ENCODE results near the gene RBMS1.
A peak's percentile ranks its signal among the peaks of the same experiment; 100 is the strongest.
"Not testable (repeated sequence)": the region's sequence is repeated elsewhere in the genome, so short reads cannot be mapped to it uniquely, and the experiment has no call there.

RBMS1 gene

DNA sequence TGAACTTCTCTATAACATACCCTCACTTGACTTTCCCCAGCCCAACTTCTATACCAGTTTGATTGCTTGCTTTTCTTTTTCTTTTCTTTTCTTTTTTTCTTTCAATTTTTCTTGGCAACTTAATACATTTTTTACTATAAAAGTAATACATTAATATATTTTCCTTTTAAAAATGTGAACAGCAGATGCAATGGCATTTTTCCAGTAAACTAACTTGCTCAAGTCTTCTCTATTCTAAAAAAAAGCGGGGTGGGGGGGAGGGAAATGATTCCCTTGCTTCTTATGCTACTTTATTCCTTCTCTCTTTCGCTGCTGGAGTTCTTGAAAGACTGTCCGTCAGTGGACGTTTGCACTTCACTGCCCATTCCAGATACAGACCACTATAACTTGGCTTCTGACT is 70.5 kb downstream of the RBMS1 start:
- DNase-seq: no peak
- in situ Hi-C loops (cut with HindIII; ENCODE audit: low pct_ligation_motif_present, low pct_unique_long_range_greater_than_20kb, low sequenced_read_pairs): no loop called here

DNA sequence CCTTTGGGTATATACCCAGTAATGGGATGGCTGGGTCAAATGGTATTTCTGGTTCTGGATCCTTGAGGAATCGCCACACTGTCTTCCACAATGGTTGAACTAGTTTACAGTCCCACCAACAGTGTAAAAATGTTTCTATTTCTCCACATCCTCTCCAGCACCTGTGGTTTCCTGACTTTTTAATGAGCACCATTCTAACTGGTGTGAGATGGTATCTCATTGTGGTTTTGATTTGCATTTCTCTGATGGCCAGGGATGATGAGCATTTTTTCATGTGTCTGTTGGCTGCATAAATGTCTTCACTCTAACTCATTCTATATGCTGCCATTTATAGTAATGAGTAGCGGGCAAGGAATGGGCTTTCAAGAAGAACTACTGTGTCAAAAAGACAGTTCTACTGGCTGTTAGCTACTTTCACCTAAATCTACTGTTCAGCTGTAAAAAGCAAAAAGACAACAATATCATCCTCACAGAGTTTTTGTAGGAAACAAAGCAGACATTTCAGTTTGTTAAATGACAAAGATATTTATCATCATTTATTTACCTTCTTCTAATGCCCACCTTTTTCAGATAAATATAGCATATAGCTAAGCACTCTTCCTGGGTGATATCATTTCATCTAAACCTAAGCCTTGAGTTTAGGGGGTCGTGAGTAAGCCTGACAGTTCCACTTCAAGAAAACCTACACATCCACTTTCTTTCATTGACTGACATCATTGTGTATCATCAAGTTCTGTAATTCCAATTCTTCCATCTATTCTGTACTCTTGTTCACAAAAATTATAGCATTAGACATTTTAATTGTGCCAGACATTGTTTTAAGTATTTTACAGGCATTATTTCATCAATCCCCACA is 71.7 kb downstream of the RBMS1 start:
- in situ Hi-C loops (cut with HindIII; ENCODE audit: low pct_ligation_motif_present, low pct_unique_long_range_greater_than_20kb, low sequenced_read_pairs); DNase-seq: not testable (repeated sequence)

DNA sequence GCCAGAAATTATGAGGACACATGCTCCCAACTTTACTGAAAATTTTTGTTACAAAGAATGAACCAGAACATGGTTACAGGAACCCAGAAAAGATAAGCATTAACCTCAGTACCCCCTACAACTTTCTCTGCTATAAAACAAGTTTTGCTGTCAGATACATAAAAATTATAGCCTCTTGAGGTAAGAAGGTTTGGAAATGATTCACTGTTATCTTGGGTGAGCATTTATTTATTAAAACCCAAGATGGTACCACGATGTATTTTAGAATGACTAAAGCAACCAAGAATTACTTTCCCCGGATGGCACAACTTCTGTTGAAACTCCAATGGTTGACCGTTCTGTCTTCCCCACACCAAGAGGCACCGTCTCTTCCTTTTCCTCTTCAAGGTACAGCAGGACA is 72.9 kb downstream of the RBMS1 start:
- DNase-seq: no peak
- in situ Hi-C loops (cut with HindIII; ENCODE audit: low pct_ligation_motif_present, low pct_unique_long_range_greater_than_20kb, low sequenced_read_pairs): no loop called here

DNA sequence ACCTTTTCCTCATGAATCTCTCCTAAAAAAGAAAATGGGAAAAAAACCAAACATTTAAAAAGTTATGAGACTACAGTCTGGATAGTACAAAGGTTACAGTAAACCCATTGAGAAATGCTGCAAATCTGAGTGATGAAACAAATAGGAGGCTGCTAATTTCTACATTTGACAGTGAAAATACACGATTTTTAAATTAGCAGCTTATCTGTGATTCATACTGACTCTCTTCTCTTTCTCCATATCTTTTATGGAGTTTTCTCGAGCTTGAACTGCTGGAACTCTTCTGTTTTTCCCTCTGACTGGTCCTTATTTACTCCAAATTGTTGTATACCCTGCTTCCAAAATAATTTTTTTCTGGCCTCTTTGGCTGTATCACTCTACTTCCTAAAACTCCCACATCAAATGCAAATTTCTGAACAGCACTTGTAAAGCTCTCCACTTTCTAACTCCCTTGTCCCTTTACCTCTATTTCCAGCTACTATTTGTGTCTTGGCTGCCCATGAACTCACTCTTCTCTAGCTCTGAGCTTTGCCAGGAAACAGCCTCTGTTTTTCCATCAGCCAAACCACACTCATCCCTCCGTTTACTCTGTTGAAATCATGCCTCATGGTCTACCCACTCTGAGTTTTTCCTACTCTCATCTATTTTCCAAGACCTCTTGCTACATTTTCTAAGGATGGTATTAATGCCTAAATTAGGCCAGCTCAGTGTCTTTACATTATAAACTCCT is 73.7 kb downstream of the RBMS1 start:
- DNase-seq: no peak
- in situ Hi-C loops (cut with HindIII; ENCODE audit: low pct_ligation_motif_present, low pct_unique_long_range_greater_than_20kb, low sequenced_read_pairs): no loop called here

DNA sequence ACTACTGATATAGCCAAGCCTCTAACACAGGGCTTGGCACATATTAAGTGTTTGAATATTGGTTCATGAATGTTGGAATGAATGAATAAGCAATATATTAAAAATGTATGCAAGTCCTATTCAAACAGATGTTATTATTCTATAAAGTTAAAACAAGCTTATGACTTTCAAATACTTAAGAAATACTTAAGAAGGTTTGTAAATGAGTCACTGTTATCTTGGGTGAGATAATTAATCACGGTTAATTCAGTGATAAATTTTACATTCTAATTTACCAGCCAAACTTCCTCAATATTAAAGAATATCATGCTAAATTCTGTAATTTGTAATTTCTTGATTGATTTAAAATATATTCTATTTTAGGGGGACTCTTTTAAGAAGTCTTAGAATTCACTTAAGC is 74.8 kb downstream of the RBMS1 start:
- in situ Hi-C loops (cut with HindIII; ENCODE audit: low pct_ligation_motif_present, low pct_unique_long_range_greater_than_20kb, low sequenced_read_pairs): no loop called here
- no peak for DNase-seq

DNA sequence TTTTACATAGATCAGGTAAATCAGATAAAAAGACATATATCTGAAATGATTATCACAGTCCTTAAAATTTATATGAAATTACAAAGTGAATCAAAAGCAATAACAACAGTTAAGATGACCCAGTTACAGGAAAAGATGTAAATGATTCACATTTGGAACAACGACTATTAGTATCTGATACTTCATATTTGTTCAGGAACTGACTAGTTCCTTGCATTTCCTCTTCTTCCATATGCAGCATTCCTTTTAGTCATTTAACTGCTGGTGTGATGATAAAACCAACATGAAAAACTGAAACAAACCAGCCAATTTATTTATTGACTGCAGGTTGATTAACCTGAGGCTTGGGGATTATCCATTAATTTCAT is 75.2 kb downstream of the RBMS1 start:
- in situ Hi-C loops (cut with HindIII; ENCODE audit: low pct_ligation_motif_present, low pct_unique_long_range_greater_than_20kb, low sequenced_read_pairs): no loop called here
- no peak for DNase-seq

DNA sequence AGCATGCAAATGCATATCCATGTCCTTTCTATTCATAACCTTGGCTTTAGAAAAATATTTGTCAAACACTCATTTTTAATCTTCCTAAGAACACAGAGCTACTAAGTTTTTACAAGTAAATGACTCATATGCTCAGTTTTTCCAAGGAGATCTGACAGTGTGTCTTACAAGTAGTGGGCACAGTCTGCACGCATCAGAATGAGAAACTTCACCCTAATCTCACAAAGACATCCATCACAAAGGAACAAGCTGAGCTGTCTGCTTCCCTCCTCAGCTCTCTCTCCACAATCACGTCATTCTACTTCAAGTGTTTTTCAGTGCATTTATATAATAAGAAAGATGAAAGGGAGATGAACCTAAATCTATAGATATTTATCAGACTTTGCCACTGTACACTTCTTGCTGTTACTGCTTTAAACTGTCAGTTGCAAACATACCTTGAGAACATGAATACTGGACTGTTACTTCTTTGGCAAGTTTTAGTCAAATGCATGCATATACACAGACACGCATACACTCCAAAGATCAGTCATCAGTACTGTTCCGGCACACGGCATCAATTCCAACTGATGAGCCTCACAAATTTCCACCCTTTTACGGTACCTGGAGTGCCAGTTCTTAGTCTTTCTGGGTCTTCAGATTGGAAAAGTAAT is 75.7 kb downstream of the RBMS1 start:
- in situ Hi-C loops (cut with HindIII; ENCODE audit: low pct_ligation_motif_present, low pct_unique_long_range_greater_than_20kb, low sequenced_read_pairs): no loop called here
- DNase-seq: no peak

DNA sequence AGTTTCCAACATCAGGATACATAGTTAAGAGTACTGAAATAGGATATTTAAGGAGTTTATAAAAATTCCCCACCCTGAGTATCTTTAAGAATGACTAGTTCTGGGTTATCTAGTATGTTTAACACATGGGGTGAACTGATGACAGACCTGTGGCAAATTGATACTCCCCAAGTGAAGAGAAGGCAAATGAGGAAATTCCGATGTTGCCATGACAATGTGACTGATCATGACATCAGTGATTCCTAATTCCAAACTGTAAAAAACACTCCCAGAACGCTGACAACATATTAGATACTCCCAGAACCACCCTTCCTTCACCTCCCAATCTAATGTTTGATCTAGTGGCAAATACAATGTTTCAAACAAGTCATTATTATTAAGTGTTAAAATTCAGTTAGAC is 77.6 kb downstream of the RBMS1 start:
- in situ Hi-C loops (cut with HindIII; ENCODE audit: low pct_ligation_motif_present, low pct_unique_long_range_greater_than_20kb, low sequenced_read_pairs): no loop called here
- DNase-seq: no peak

DNA sequence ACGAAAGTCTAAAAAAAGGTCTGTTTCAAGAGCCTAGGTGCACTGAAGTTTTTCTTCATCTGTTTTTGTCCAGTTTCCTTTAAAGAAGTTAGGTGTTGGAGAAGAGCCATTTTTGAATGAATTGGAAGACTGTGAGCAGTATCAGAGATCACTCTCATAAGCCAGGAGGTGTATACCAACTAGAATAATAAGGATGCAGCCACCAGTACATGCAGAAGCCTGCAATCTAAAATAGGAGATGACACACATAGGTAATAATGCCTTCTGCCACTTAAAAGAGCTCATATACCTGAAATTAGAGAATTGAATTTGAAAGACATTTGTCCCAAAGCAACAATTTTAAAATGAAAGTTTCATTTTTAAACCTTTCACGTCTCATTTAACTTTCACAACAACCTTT is 81.7 kb downstream of the RBMS1 start:
- DNase-seq: no peak

DNA sequence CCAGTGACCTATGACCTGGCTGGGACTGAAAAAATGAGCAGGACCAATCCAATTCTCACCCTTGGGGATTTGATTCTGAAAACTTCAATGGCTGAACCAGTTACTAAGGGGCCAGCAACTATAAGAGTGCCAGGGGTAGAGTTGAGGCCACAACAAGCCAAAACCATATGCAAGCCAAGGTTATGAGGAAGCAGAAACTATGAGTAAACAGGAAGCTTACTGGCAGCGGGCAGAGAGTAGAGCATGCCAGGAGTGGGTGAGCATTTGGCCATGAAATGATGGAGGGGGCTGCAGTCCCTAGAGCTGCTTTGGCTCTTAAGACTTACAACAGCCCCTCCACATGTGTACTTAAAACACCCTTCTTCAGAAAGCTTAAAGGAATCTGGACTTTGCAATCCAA is 82.4 kb downstream of the RBMS1 start:
- in situ Hi-C loops (cut with HindIII; ENCODE audit: low pct_ligation_motif_present, low pct_unique_long_range_greater_than_20kb, low sequenced_read_pairs): no loop called here
- DNase-seq: peak; percentile 40

More for the DNA sequence above, 81.7 kb downstream of the RBMS1 start:
- in situ Hi-C loops (cut with HindIII; ENCODE audit: low pct_ligation_motif_present, low pct_unique_long_range_greater_than_20kb, low sequenced_read_pairs): no loop called here

DNA sequence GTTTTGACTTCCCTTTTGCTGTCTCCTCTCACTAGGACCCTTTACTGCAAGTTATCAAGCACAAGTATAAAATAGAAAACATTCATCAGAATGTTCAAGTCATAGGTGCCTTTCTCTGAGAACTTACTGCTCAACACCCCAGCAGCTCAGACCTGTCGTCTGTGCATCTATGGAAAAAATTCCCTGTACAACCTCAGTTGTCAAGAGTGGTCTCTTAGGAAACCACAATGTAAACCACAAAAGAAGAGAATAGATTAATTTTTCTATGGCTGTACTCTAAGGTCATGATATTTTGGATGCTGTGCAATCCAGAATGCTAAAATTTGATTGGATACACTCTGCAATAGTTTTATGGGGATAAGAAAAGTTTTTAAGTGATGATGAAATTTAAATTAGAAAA is 84.1 kb downstream of the RBMS1 start:
- in situ Hi-C loops (cut with HindIII; ENCODE audit: low pct_ligation_motif_present, low pct_unique_long_range_greater_than_20kb, low sequenced_read_pairs): no loop called here
- no peak for DNase-seq

DNA sequence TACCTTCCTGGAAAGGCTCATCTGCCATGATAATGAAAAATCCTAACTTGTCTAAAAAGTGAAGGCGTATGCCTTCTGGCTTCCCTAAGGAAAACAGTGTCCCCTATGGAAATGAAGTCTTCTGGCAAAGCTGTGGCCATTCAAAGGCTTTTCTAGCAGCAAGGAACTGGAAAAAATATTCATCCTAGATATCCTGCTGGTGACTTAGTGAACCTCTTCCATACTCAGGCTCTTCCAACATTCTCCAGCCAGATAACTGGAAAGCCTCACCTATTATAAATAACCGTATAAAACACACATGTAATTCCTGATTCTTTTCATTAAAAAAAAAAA is 84.7 kb downstream of the RBMS1 start:
- no peak for DNase-seq

DNA sequence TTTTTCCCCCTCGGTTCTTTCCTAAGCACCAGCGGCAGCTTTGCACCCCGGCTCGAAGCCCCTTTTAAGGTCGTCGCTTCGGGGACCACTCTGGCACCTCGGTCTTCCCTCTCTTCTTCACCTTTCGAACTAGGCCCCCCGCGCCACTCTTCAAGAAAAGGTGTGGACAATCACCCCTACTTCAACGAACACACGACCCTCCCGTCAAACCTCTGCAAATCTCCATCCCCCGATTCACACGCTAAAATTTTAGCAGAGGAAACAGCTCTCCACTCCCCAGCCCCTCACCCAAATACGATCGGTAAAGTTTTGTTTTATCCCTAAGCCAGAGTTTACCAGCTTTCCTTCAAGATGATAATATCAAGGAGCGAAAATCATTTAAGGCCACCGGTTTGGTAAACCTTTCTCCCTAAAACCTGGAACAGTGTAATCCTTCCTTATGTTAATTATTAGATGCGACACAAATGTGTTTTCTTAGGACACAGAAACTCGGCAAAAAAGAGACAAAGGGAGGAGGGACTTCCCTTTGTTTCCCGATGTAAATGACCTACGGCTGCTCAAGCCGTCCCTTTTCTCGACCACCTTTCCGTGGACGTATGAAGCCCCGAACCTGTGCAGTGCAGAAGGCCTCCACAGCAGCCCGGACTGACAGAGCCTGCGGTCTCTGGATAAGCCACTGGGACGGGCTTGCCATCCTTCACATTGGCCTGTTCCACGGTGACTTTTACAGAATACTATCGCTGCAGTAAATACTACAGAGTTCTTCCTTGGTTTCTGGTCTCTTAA is 85.2 kb downstream of the RBMS1 start:
- in situ Hi-C loops (cut with HindIII; ENCODE audit: low pct_ligation_motif_present, low pct_unique_long_range_greater_than_20kb, low sequenced_read_pairs): no loop called here

More for the DNA sequence above, 84.7 kb downstream of the RBMS1 start:
- in situ Hi-C loops (cut with HindIII; ENCODE audit: low pct_ligation_motif_present, low pct_unique_long_range_greater_than_20kb, low sequenced_read_pairs): no loop called here

DNA sequence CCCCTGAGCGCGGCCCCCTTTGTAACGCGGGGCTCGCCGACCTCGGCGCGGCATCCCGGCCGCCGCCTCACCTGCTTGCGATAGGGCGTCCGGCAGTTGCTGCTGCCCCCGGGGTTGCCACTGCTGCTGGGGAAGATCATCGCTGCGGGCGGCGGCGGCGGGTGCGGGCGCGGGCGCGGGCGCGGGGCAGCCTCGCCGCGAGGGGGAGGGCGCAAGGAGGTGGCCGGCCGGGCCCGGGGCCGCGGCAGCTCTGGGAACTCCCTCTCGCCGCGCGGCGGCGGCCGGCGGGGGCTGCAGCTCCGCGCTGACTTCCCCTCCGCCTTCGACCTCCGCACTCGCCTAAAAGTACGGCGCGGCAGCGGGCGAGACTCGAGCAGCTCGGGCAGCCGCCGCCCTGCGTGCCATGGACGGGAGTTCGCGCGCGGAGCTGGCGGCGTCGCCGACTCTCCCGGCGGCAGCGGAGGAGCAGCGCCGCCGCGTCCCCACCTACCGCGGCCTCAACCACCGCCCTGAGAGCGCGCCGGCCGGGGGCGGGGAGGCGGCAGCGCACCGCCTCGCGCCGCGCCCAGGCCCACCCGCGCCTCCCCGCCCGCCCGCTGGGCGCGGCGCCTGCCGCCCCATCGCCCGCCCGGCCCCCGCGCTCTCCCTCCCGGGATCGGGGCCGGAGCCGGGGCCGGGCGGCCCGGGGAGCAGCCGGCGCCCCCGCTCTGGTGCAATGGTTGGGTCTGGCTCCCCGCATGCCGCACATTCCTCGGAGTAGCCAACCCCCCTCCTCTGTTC is 86.0 kb downstream of the RBMS1 start:
- in situ Hi-C loops (cut with HindIII; ENCODE audit: low pct_ligation_motif_present, low pct_unique_long_range_greater_than_20kb, low sequenced_read_pairs): no loop called here
- DNase-seq: peak; percentile 68

More for the DNA sequence above, 85.2 kb downstream of the RBMS1 start:
- no peak for DNase-seq

DNA sequence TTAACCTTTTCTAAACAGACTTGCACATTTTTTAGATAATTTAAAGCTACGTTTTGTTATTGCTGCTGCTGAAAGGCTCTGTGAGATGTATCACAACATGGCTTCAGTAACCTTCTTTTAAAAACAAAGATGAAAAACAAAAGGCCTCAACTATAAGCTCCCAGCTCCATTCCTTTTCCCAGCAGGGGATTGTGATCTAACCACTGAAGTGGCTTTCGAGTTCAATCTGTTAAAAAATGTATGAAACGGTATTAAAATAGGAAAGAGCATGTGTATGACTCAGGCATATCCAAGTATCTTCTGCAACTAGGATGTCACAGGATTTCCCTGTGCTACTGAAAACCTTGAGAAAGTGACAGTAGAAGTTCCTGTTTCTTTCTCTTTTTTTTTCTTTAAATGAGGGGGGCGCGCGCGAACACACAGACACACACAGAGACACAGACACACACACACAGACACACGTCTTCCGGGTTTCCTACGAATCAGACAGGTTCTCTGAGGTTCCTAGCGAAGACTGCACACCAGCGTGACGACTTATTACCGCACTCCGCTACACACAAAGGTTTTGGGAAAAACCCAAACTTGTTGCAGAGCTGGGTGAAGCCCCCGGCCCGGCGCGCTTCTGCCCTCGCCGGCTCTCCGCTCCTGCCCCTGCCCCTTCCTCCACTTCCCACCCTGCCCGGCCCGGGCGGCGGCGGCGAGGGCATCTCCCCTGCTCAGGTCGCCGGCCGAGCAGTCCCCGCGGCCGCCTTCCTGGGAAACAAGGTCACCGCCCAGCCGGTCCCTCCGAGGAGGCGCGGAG is 86.8 kb downstream of the RBMS1 start:
- peak; percentile 73 for DNase-seq

DNA sequence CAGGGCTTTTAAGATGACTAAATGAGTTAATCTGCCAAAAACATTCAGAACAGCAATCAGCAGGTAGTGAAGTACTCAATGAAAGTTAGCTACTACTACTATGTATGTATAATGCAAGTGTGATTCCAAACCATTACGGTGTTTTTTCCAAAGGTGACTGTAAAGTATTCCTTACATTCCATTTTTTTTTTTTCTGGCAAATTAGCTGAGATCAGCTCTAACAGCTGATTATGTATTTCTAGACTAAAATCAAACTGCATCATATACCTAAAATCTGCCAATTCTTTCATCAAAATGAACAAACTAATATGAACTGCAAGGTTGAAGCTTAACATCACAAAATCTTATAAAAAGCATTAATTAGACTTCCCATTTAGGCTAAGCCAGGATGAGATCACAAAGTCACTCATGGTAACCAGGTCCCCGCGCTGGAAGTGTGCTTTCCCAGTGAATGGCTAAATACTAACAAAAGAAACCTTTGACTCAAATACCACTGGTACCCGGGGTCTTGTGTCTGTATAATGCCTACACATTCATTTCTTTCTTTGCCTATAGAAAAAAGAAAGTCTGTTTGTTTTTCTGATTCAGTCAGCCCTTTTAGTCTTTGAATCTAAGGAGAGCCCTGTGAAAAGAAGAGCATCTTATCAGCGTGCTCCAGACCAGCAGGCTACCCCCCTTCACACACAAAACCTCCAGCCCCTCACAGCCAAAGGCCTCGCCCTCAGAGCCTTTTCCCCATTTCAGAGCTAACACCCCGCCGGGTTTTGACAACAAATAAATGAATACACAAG is 88.3 kb downstream of the RBMS1 start:
- in situ Hi-C loops (cut with HindIII; ENCODE audit: low pct_ligation_motif_present, low pct_unique_long_range_greater_than_20kb, low sequenced_read_pairs): no loop called here
- DNase-seq: no peak

More for the DNA sequence above, 86.8 kb downstream of the RBMS1 start:
- in situ Hi-C loops (cut with HindIII; ENCODE audit: low pct_ligation_motif_present, low pct_unique_long_range_greater_than_20kb, low sequenced_read_pairs): no loop called here
